ENCODE measurements around the gene ATAD3B. TPM values are rescaled to one million over a fixed set of nuclear protein-coding genes. Genes with fewer than 3 reads are reported as not detected.

The ATAD3B gene
- total and polyA plus RNA-seq, 2 of the 13 experiments (the other 11 are each of a cell fraction or from before 2014, with no cell fraction given) = 9.6 to 31.1 TPM

- TF ChIP-seq, protein P1, sequence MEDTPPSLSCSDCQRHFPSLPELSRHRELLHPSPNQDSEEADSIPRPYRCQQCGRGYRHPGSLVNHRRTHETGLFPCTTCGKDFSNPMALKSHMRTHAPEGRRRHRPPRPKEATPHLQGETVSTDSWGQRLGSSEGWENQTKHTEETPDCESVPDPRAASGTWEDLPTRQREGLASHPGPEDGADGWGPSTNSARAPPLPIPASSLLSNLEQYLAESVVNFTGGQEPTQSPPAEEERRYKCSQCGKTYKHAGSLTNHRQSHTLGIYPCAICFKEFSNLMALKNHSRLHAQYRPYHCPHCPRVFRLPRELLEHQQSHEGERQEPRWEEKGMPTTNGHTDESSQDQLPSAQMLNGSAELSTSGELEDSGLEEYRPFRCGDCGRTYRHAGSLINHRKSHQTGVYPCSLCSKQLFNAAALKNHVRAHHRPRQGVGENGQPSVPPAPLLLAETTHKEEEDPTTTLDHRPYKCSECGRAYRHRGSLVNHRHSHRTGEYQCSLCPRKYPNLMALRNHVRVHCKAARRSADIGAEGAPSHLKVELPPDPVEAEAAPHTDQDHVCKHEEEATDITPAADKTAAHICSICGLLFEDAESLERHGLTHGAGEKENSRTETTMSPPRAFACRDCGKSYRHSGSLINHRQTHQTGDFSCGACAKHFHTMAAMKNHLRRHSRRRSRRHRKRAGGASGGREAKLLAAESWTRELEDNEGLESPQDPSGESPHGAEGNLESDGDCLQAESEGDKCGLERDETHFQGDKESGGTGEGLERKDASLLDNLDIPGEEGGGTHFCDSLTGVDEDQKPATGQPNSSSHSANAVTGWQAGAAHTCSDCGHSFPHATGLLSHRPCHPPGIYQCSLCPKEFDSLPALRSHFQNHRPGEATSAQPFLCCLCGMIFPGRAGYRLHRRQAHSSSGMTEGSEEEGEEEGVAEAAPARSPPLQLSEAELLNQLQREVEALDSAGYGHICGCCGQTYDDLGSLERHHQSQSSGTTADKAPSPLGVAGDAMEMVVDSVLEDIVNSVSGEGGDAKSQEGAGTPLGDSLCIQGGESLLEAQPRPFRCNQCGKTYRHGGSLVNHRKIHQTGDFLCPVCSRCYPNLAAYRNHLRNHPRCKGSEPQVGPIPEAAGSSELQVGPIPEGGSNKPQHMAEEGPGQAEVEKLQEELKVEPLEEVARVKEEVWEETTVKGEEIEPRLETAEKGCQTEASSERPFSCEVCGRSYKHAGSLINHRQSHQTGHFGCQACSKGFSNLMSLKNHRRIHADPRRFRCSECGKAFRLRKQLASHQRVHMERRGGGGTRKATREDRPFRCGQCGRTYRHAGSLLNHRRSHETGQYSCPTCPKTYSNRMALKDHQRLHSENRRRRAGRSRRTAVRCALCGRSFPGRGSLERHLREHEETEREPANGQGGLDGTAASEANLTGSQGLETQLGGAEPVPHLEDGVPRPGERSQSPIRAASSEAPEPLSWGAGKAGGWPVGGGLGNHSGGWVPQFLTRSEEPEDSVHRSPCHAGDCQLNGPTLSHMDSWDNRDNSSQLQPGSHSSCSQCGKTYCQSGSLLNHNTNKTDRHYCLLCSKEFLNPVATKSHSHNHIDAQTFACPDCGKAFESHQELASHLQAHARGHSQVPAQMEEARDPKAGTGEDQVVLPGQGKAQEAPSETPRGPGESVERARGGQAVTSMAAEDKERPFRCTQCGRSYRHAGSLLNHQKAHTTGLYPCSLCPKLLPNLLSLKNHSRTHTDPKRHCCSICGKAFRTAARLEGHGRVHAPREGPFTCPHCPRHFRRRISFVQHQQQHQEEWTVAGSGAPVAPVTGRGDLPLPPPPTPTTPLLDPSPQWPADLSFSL (CRISPR knock-in tag; IDR thresholded peaks at IDR 0.05) = peak; percentile 79; the same call in 1 of the 2 replicates
- TF ChIP-seq FIP1L1 (IDR thresholded peaks at IDR 0.05; ENCODE audit: borderline replicate concordance, insufficient read depth, low read depth, low read length) = no peak
- TF ChIP-seq ZNF24 (IDR thresholded peaks at IDR 0.05) = no peak
- TF ChIP-seq SP5 (CRISPR knock-in tag; IDR thresholded peaks at IDR 0.05; ENCODE audit: borderline replicate concordance, low read depth) = peak; percentile 93
- TF ChIP-seq GLI4 (CRISPR knock-in tag; IDR thresholded peaks at IDR 0.05; ENCODE audit: borderline replicate concordance) = peak; percentile 75; the same call in 1 of the 2 replicates
- TF ChIP-seq ZNF225 (CRISPR knock-in tag; IDR thresholded peaks at IDR 0.05) = no peak
- TF ChIP-seq POLR2A (IDR thresholded peaks at IDR 0.05; ENCODE audit: insufficient read depth in 1 of 2, low read depth in 2 of 2, low read length in 2 of 2) = peak in 1 of 2 experiments; percentile 64; a peak in 1 of 4 replicates
- no peak for TF ChIP-seq ZBTB33 (CRISPR knock-in tag; IDR thresholded peaks at IDR 0.05)
- TF ChIP-seq ARNTL (CRISPR knock-in tag; IDR thresholded peaks at IDR 0.05) = peak; percentile 77
- TF ChIP-seq PTBP1 (IDR thresholded peaks at IDR 0.05; ENCODE audit: low read depth, low read length, poor library complexity, severe bottlenecking) = peak; percentile 31
- no peak; the same call in 1 of the 2 replicates for TF ChIP-seq ZNF501 (CRISPR knock-in tag; IDR thresholded peaks at IDR 0.05)
- TF ChIP-seq, protein P2, sequence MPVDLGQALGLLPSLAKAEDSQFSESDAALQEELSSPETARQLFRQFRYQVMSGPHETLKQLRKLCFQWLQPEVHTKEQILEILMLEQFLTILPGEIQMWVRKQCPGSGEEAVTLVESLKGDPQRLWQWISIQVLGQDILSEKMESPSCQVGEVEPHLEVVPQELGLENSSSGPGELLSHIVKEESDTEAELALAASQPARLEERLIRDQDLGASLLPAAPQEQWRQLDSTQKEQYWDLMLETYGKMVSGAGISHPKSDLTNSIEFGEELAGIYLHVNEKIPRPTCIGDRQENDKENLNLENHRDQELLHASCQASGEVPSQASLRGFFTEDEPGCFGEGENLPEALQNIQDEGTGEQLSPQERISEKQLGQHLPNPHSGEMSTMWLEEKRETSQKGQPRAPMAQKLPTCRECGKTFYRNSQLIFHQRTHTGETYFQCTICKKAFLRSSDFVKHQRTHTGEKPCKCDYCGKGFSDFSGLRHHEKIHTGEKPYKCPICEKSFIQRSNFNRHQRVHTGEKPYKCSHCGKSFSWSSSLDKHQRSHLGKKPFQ (CRISPR knock-in tag; IDR thresholded peaks at IDR 0.05; ENCODE audit: insufficient replicate concordance) = peak; percentile 61
- TF ChIP-seq DBP (CRISPR knock-in tag; IDR thresholded peaks at IDR 0.05; ENCODE audit: not compliant biosample characterization) = no peak
- TF ChIP-seq THRA (CRISPR knock-in tag; IDR thresholded peaks at IDR 0.05; ENCODE audit: borderline replicate concordance) = peak; percentile 71
- TF ChIP-seq ONECUT2 (CRISPR knock-in tag; IDR thresholded peaks at IDR 0.05) = no peak
- TF ChIP-seq KAT8 (CRISPR knock-in tag; IDR thresholded peaks at IDR 0.05) = peak; percentile 45; the same call in 1 of the 2 replicates
- TF ChIP-seq ZFP36L2 (CRISPR knock-in tag; IDR thresholded peaks at IDR 0.05) = no peak
- TF ChIP-seq ZFX (CRISPR knock-in tag; IDR thresholded peaks at IDR 0.05; ENCODE audit: low read depth) = peak; percentile 98
Observed at GRCh38 chr1:1431845-1432273, 39.7 kb upstream of the ATAD3B start (continued).
